Sigmoid colon (tissue), 4 donors: ENCODE measurements around the gene NEB.

Experiments used
- CTCF ChIP-seq, 4 experiments: fragments of 450-650 bp in 3 of 4; fragments of 200-600 bp in 1 of 4; IDR thresholded peaks; one replicate each; pipeline ENCODE4 v1.5.1; 2016 to 2019; ENCODE audit warnings: antibody characterized with exemption in 4 of 4, mild to moderate bottlenecking in 3 of 4, moderate library complexity in 2 of 4
- EP300 ChIP-seq, 4 donors: sonication (generic); formaldehyde crosslinking; IDR thresholded peaks; one replicate each; pipeline ENCODE4 v1.6.1; 2017; ENCODE audit warnings: antibody characterized with exemption in 4 of 4
- POLR2AphosphoS5 ChIP-seq, 4 donors: sonication (generic); formaldehyde crosslinking; IDR thresholded peaks; one replicate each; pipeline ENCODE4 v1.6.1; 2017; ENCODE audit warnings: antibody characterized with exemption in 4 of 4

- TF ChIP-seq POLR2AphosphoS5 (IDR thresholded peaks at IDR 0.05) = no peak
- TF ChIP-seq CTCF (IDR thresholded peaks at IDR 0.05) = no peak
- TF ChIP-seq EP300 (IDR thresholded peaks at IDR 0.05) = no peak
These were observed 124.6 kb downstream of the NEB start for GRCh38 chr2:151609705-151610104.
